GM18498 (cell line): ENCODE data around the gene PAXX.
"Not testable (repeated sequence)": the region's sequence is repeated elsewhere in the genome, so short reads cannot be mapped to it uniquely, and the experiment has no call there.

Experiments
- ATAC-seq: cut with Tn5 transposase; IDR thresholded peaks from one replicate; pipeline ENCODE4 v1.9.1; 2021; ENCODE audit warnings: mild to moderate bottlenecking, moderate library complexity; ENCODE audit not compliant: unreplicated experiment

PAXX gene

DNA sequence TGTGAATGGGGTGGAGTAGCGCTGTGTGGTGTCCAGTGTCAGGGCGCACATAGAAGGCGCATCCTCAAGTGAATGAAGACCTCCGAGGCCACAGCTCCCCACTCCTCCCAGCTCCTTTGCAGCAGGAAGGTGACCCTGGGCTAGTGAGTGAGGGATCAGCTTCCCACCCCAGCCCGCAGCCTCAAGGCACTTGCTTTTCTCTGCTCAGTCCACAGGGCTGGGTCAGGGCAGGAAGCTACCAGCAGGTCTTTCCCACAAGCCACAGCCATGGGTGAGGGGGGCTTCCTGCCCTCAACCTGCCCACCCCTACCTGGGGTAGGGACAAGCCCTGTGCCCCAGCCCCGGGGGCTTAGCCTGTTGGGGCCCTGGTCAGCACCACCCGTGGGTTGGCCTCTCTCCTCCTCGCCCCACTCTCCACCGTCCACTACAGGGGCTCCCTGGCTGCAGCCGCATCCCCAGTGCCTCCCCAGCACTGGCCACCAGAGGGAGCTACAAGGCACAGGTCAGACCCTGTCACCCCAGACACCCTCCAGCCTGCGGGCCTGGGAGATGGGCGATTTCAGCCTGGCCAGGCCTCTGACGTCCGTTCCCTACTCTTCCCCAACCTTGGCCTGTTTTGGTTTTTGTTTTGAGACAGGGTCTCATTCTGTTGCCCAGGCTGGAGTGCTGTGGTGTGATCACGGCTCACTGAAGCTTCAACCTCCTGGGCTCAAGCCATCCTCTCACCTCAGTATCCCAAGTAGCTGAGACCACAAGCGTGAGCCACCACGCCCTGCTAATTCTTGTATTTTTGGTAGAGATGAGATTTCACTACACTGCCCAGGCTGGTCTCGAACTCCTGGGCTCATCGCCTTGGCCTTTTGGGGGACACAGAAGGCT is 37.1 kb downstream of the PAXX start:
- peak; percentile 36 for ATAC-seq

DNA sequence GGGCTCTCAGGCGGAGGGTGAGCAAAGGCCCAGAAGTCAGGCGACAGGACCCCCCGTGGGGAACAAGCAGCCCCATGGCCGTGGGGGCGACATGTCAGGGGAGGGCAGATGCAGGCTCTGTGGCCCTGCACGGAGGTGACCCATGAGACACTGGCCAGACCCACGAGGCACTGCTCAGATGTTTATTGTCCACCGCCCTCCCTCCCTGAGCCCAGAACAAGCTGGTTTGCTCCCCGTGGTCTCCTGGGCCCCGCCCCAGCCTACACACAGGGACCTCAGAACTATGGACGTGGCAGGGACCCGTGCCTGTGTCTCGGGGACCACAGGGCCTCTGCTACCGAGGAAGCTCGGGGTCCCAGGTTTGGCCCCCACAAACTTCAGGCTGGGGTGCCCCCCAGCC is 37.8 kb downstream of the PAXX start:
- no peak for ATAC-seq

DNA sequence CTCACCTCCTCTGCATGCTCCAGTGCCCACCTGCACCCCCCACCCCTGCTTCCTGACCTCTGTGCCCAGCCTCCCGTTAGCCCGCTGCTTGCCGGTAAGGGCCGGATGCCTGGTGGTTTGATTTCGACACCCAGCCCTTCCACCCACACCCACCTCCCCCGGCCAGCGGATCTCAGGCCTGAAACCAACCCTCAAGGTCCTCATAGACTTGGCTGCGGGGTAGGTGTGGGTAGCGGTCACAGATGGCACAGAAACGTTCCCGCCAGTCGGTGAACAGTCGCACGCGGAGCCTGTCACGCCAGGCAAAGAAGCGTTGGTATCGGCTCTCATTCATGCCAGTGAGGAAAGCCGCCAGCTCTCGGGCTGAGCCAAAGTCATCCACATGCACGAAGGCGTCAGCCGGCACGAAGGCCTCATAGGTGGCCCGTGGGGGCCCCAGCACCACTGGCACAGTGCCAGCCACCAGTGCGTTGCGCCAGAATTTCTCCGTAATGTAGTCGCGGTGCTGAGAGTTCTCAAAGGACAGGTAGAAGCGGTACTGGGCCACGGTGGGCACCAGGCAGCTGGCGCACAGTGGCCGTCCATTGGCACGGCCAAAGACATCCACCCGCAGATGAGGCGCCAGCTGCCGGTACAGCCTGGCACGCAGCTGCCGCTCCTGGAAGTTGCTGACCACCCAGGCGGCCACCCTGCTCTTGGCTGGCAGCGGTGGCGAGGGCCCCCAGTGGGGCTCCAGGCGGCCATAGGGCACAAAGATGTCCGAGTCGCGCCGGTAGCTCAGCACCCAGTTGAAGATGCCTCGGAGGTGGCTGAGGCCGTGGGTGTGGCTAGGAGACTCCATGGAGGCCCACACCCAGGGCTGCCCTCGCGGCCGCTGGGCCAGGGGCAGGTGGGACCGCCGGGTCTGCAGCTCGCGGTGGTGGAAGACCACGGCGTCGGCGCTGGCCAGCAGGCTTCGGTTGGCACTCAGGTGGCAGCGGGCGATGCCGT is 38.6 kb downstream of the PAXX start:
- no peak for ATAC-seq

DNA sequence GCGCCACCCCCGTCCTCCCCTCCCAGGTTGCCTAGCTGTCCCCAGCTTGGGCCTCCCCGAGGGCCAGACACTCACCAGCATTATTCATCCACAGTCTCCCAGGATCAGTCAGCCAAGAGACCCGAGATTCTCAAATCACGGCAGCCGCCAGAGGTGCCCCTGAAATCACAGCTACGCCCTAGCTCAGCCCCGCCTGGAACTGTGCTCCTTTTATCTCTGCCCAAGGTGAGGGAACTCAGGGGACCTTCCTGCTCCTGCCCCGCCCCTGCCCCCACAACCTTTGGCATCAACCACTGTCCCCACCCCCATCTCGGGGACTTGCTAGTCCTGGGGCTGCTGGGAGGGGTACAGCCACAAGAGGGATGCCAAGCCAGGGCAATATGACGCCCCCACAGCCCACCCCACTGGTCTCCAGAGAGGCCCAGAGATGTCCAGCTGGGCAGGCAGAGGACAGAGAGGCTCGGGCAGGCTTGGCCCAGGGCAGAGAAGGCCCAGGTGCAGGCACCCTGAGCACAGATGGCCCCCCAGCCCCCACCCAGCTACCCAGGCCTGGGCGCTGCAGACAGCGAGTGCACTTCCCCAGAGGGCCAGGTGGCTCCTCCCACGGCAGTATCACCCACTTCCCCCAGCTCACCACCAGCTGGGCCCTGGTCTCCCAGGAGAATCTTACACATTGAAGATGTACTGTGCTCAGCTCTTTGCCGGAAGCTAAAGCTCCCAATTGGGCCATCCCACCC is 39.9 kb downstream of the PAXX start, which contains the start of gene FUT7:
Gene FUT7 (minus strand): TSS at position 185 of the 737 bp plus-strand sequence. CDS start 97 bp downstream, at position 88.
- ATAC-seq = no peak

DNA sequence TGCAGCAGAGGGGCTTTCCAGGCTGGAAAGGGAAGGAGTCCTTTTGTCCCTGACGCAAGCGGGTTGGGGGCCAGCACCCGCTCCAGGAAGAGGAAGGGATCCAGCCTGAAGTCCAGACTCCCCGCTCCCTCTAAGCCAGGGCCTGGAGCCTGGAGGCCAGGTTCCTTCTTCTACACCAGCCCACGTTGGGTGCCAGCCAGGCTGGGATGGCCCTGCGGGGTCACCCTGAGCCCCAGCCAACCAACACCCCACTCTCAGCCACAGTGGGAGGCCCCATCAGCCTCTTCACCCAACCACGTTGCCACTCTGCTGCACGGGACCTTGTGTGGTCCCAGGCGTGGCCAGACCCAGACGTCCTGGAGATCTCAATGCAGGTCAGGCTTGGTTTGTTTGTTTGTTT is 40.6 kb downstream of the PAXX start:
- no peak for ATAC-seq

DNA sequence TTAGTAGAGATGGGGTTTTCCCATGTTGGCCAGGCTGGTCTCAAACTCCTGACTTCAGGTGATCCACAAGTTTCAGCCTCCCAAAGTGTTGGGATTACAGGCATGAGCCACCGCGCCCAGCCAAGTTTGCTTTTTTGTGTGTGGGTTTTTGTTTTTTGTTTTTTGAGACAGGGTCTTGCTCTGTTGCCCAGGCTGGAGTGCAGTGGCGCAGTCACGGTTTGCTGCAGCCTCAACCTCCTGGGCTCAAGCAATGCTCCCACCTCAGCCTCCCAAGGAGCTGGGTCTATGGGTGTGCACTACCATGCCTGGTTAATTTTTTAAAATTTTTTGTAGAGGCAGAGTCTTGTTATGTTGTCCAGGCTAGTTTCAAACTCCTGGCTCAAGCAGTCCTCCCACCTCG is 41.3 kb downstream of the PAXX start:
- ATAC-seq = not testable (repeated sequence)

DNA sequence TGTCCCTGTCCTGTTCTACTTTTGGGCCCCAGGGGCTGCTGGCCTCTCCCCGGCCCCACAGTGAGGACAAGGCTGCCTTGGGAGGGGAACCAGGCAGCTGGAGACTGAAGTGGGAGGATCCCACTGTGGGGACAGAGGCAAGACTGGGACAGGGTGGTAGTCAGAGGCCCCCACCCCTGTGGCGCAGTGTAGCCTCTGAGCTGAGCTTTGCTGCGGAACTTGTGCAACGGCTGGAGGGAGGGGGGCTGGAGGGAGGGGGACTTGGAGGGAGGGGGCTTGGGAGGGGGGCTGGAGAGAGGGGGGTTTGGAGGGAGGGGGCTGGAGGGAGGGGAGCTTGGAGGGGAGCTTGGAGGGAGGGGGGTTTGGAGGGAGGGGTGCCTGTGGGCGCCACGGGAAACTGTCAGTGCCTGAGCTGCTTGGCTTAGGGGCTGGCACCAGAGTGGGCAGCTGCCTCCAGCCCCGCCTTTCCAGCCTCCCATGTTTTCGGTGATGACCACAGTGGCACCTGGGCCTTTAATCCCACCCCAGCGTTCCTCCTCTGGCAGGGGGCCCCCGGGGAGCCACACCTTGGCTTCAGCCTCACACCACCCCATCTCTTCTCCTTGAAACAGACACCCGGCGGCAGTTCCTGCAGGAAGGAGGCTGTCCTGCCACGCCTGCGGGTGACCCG is 42.0 kb downstream of the PAXX start:
- no peak for ATAC-seq

DNA sequence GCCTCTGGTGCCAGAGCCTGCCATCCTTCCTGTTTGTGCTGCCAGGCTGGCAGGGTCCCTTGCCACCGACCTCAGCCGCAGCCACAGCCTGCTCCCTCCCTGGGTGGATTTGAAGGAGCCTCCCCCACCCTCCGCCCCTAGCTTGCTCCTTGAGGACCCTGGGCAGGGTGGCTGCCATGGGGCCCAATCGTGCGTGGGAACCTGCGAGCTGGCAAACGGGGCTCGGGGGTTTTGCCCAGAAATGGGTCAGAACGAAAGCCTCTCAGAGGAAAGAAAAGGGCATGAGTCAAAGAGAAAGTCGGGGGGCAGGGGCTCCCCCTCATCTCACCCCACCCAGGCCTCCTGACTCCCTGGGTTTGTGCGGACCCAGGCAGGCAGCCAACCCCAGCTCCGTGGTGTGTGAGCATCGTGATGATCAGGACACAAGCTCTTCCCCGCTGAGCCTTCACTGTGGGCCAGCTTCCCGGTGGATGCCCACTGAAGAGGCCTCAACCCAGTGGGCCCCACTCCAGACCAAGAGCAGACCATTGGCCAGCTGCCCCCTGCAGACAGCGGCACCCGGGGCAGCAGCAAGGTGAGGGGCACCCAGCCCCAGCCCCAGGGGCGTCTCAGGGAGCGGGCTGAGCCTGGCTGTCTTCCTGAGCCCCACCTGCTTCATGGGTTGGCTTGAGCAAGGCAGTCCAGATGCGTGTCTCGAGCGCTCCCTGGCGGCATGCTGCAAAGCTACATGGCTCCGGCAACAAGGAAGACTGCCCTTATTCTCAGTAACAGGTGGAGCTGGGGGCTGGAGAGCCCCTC is 42.7 kb downstream of the PAXX start:
- peak; percentile 58 for ATAC-seq

DNA sequence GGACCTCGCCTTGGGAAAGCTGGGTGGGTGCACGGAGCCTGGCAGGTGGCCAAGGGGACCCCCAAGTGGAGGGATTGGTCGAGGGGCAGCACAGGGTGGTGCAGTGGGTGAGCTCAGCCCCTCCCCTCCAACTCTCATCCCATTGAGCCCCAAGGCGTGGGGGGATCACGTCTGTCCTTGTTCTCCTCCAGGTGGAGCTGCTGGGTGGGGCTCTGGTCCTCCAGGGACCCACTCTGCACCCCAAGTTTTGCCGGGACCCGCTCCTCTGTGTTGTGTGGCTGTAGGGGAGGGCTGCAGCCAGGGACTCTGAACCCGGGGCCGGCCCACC is 43.2 kb downstream of the PAXX start:
- no peak for ATAC-seq

DNA sequence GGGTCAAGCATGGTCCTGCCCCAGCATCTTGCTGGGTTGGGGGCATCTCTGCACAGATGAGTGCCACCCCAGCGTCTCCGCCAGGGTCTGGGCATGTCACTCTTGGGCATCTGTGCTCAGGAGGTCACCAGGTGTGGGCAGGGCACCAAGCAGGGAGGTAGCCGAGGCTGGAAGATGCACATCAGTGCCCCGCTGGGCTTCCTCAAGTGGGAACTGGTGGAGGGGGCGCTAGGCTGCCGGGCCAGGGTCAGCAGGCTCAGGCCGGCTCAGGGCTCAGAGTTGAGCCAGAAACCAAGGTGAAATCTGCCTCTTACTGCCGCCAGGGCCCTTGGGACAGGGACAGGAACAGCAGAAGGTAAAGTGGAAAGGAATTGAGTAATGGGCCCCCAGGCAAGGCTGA is 43.7 kb downstream of the PAXX start:
- ATAC-seq = no peak

DNA sequence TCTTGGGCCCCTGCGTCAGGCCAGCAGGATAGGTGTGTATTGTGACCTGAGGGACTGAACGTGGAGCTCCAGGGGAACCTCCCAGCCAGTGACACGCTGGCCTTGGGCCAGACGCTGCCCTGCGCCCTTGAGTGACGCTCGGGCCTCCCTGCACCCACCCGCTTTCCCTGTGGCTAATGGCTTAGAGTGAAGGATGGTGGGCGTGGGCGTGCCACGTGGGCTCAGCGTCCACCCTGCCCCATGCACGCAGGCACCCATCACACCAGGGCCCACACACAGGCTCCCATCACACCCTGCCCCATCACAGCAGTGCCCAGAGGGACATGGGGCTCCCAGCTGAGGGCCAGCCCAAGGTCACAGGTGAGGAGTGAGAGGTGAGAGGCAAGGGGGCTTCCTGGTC is 44.8 kb downstream of the PAXX start:
- ATAC-seq = no peak

DNA sequence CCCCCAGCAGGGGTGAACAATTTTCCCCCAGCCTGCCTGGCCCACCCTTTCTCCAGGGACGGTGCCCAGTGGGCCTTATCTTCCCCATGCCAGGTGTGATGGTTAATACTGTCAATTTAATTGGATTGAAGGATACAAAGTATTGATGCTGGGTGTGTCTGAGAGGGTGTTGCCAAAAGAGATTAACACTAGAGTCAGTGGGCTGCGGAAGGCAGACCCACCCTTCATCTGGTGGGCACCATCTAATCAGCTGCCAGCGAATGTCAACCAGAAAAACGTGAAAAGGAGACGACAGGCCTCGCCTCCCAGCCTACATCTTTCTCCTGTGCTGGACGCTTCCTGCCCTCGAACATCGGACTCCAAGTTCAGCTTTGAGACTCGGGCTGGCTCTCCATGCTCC is 45.3 kb downstream of the PAXX start:
- no peak for ATAC-seq

DNA sequence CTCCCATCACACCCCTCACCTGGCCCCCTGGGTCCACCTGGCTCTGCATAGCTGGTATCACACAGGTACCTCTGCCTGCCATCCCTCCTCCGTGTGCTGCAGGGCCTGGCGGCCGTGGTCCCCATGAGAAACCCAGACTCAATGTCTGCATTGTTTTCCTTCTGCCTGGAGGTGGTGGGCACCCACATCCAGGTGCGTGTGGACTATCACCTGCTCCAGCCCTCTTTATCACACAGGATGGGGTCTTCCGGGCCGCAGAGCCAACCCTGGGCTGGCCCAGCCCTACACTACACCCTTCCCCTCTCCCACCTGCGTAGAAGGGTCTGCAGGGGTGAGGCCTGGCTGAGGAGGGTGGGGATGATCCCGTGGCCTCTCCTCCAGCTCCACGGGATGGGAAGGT is 46.7 kb downstream of the PAXX start:
- no peak for ATAC-seq

DNA sequence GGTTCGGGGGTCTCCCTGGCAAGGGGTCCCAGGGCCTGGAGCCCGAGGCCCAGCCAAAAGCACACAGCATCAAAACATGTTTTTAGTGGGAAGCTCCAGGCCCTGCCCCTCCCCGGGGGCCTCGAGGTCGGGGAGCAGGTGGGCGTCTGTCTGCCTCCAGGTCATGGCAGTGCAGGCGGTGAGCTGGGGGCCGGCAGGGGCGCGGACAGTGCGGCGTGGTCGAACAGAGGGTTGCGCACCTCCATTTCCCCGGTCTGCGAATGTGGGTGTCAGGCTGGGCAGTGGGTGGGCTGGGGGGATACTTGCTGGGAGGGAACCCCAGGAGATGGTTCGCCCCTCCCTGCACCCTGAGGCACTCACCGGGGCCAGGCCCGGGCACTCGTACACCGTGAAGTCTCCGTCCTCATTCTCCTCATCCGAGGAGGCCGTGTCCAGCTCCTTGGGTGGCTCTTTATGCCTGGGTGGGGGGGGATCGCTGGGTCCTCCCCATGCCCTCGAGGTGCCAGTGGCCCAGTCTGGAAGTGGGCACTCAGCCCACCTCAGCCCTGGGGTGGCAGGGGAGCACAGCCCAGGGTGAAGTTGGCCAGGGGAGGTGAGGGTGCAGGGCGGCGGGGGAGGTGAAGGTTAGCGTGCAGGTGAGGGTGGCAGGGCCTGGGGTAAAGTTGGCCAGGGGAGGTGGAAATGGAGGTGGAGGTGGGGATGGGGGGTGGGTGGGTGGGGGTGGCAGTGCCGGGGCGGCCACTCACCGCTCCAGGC is 47.6 kb downstream of the PAXX start:
- no peak for ATAC-seq

DNA sequence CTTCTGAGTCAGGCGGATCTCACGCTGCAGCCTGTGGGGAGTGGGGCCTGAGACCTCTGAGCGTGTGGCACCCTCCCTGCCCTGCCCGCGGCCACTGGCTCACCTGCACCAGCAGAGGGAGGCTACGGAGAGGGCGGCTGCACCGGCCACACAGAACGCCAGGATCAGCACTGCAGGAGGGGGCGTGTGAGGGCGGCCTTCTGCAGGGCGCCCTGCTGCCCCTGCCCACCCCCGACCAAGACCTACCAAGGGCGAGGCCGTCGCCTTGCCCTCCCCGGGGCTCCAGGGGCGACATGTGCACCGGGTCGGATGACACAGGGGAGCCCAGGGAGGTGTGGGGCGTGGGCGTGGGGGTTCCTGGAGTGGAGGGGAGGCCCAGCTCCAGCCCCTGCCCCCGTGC is 48.3 kb downstream of the PAXX start:
- ATAC-seq = no peak

DNA sequence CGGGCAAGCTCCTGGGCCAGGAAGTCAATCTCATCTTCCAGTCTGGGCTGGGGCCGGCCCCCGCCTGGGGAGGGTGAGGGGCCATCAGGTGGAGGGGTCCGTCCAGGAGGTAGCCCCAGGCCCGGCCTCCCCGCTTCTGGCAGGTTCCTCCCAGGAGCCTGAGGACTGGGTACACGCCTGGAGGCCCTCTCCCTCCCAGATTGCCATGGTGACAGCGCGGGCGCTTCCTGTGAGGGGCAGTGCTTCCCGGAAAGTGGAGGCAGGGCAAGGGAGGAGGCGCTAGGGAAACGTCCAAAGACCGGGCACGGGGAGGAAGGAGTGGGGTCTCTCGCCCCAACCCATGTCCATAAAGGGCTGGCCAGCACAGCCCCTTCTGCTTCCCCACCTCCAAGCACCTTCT is 48.9 kb downstream of the PAXX start:
- no peak for ATAC-seq

DNA sequence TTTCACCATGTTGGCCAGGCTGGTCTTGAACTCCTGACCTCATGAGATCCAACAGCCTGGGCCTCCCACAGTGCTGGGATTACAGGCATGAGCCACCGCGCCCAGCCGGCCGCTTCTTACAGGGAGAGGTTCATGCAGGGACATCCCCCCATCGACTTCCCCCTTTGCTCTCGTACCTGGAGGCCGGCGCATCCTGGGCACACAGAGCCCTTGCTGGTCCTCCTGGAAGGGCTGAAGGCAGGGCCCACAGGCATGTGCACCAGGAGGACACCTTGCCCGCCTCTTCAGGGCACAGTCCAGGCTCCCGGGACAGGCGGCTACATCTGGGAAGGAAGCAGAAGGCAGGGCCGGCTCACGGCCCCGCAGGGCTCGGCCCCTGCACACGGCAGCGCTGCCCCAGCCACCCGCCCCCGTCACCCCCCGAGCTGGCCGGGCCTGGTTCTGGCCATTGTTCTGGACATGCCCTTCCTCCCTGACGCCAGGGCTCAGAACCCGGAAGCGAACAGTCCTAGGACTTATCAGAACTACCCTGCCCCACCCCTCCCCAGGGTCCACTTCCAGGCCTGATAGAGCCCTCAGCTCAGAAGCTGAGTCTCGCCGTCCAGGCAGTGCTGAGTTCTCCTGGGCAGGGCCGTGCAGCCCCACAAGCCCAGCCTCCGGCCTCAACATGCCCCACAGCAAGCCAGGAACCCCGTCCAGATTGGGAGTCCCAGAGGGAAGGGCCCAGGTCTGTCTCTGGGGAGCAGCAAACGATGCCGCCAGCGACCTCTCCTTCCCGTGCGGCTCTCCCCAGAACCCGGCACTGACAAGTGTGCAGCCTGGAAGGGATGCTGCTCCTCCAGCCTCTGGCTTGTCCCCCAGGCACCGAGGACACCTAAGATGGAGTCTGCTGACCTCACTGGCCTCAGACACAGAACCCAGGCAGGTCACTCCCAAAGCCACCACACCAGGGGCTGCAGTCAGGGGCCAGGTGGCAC is 50.8 kb downstream of the PAXX start:
- ATAC-seq = no peak
